ENCODE results near the gene API5.

API5 gene

DNA sequence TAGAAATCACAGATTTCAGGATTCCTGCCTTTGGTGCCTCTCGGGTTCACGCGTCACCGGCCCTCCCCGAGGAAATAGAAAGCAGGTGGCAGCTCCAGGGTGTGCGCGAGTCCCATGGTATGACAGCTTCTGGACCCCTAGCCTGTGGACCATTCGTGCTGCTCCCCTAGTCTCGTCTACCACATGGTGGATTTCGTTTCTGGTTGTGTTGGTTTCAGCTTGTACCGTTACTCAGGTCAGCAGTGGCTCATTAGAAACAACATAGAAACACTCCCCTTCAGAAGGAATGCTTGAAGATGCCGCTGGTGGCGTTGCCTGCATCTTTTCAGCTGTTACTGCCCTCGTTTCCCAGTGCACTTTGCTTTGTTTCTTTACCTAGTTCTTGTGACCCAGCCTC lies 47.6 kb downstream of the API5 start:
- H3K9me3 ChIP-seq (ENCODE audit: control insufficient read depth, low read length): no peaks in the 10 kb centered on the region
- H3K4me1 ChIP-seq (ENCODE audit: control insufficient read depth, insufficient read depth, low read length, poor library complexity, severe bottlenecking): peaks cover 4% of the 10 kb centered on the region
- WGBS, 2 experiments (ENCODE audit: insufficient coverage in 2 of 2): 0 to 2% methylated on average over 10 to 14 of the region's 14 CpGs
- H3K4me3 ChIP-seq (ENCODE audit: extremely low read depth, insufficient read depth, low read length, poor library complexity, severe bottlenecking): peak overlapping the region; percentile 85
- peaks cover 15% of the 10 kb centered on the region for H3K36me3 ChIP-seq (ENCODE audit: control insufficient read depth, insufficient read depth, low read length)
- peak overlapping the region; percentile 91 for H3K27ac ChIP-seq (ENCODE audit: low read depth, low read length, severe bottlenecking)

GRCh38 chr11:43360361-43361032 lies 48.7 kb downstream of the API5 start:
- peaks cover 22% of the 10 kb centered on the region for H3K36me3 ChIP-seq (ENCODE audit: control insufficient read depth, insufficient read depth, low read length)
- WGBS, 2 experiments (ENCODE audit: insufficient coverage in 2 of 2): no CpG with 5 or more reads among the region's 1 CpG
- peaks cover 4% of the 10 kb centered on the region for H3K4me1 ChIP-seq (ENCODE audit: control insufficient read depth, insufficient read depth, low read length, poor library complexity, severe bottlenecking)
- H3K4me3 ChIP-seq (ENCODE audit: extremely low read depth, insufficient read depth, low read length, poor library complexity, severe bottlenecking): peak overlapping the region; percentile 85
- H3K27ac ChIP-seq (ENCODE audit: low read depth, low read length, severe bottlenecking): no peak overlapping the region
- no peaks in the 10 kb centered on the region for H3K9me3 ChIP-seq (ENCODE audit: control insufficient read depth, low read length)

DNA sequence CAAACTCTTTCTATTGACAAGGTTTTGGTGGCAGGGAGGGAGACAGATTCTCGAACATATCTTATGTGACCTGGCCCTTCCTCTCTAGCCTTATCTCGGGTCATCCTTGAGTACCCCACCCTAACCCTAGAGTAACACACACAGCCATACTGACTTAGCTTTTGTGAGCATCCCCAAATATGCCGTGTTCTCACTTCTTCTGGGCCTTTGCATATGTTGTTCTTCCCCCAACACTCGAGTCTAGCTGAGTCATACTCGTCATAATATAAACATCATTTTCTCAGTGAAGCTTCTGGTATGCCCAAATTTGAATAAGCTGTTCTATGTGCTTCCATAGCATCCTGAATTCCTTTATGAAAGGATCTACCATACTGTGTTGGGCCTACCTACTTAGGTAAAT lies 54.9 kb downstream of the API5 start:
- Histone ChIP-seq H3K4me1 (ENCODE audit: control insufficient read depth, insufficient read depth, low read length, poor library complexity, severe bottlenecking) (peaks cover 5% of the 10 kb centered on the region), H3K36me3 (ENCODE audit: control insufficient read depth, insufficient read depth, low read length) (peaks cover 46% of the 10 kb centered on the region), H3K9me3 (ENCODE audit: control insufficient read depth, low read length) (no peaks in the 10 kb centered on the region), H3K4me3 (ENCODE audit: extremely low read depth, insufficient read depth, low read length, poor library complexity, severe bottlenecking) (no peak overlapping the region), H3K27ac (ENCODE audit: low read depth, low read length, severe bottlenecking) (no peak overlapping the region)
- 96% methylated on average over 4 to 5 of the region's 5 CpGs for WGBS, 2 experiments (ENCODE audit: insufficient coverage in 2 of 2)

- H3K27ac ChIP-seq (ENCODE audit: low read depth, low read length, severe bottlenecking): no peak overlapping the region
- peaks cover 44% of the 10 kb centered on the region for H3K36me3 ChIP-seq (ENCODE audit: control insufficient read depth, insufficient read depth, low read length)
- H3K9me3 ChIP-seq (ENCODE audit: control insufficient read depth, low read length): no peaks in the 10 kb centered on the region
- 95 to 98% methylated on average over 6 to 7 of the region's 7 CpGs for WGBS, 2 experiments (ENCODE audit: insufficient coverage in 2 of 2)
- H3K4me1 ChIP-seq (ENCODE audit: control insufficient read depth, insufficient read depth, low read length, poor library complexity, severe bottlenecking): peaks cover 5% of the 10 kb centered on the region
- no peak overlapping the region for H3K4me3 ChIP-seq (ENCODE audit: extremely low read depth, insufficient read depth, low read length, poor library complexity, severe bottlenecking)
These were observed 55.8 kb downstream of the API5 start for GRCh38 chr11:43367382-43368178.

DNA sequence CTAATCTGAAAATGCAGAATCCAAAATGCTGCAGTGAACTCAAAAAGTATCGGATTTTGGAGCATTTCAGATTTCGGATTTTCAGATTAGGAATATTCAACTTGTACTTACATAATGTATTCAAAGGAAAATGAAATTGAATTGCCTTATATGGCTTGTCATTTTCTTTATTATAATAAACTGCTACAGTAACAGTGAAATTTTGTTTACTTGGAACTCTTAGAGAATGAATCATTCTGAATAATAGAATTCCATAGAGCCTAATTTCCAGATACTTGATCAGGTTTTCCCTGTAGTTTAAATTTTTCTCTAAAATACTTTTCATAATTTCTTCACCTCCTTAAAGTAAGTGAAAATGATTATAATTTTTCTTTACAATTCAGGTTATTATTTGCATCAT lies 64.3 kb downstream of the API5 start:
- H3K27ac ChIP-seq (ENCODE audit: low read depth, low read length, severe bottlenecking): no peak overlapping the region

DNA sequence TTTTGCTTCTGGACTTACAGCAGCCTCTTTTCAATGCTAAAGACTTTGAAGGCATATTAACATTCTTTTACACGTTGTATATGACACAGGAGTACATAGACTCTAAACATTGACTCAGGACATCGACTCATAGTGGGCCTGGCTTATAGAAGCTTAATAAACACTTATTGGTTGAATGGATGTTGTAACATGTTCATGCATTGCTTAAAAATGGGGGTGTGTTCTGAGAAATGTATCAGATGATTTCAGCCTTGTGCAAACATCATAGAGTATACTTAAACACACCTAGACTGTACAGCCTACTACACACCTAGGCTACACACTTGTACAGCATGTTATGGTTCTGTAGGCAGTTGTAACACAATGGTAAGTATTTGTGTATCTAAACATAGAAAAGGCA lies 64.8 kb downstream of the API5 start:
- H3K36me3 ChIP-seq (ENCODE audit: control insufficient read depth, insufficient read depth, low read length): peaks cover 23% of the 10 kb centered on the region
- H3K9me3 ChIP-seq (ENCODE audit: control insufficient read depth, low read length): no peaks in the 10 kb centered on the region
- H3K27ac ChIP-seq (ENCODE audit: low read depth, low read length, severe bottlenecking): no peak overlapping the region
- no peak overlapping the region for H3K4me3 ChIP-seq (ENCODE audit: extremely low read depth, insufficient read depth, low read length, poor library complexity, severe bottlenecking)
- 100% methylated on average over 1 of the region's 2 CpGs; no CpG with 5 or more reads in 1 of the 2 experiments for WGBS, 2 experiments (ENCODE audit: insufficient coverage in 2 of 2)
- no peaks in the 10 kb centered on the region for H3K4me1 ChIP-seq (ENCODE audit: control insufficient read depth, insufficient read depth, low read length, poor library complexity, severe bottlenecking)

More for the DNA sequence above, 64.3 kb downstream of the API5 start:
- Histone ChIP-seq H3K4me3 (ENCODE audit: extremely low read depth, insufficient read depth, low read length, poor library complexity, severe bottlenecking) (no peak overlapping the region), H3K36me3 (ENCODE audit: control insufficient read depth, insufficient read depth, low read length) (peaks cover 22% of the 10 kb centered on the region), H3K9me3 (ENCODE audit: control insufficient read depth, low read length) (no peaks in the 10 kb centered on the region), H3K4me1 (ENCODE audit: control insufficient read depth, insufficient read depth, low read length, poor library complexity, severe bottlenecking) (no peaks in the 10 kb centered on the region)
- WGBS, 2 experiments (ENCODE audit: insufficient coverage in 2 of 2): 100% methylated on average over 2 of the region's 2 CpGs; no CpG with 5 or more reads in 1 of the 2 experiments

DNA sequence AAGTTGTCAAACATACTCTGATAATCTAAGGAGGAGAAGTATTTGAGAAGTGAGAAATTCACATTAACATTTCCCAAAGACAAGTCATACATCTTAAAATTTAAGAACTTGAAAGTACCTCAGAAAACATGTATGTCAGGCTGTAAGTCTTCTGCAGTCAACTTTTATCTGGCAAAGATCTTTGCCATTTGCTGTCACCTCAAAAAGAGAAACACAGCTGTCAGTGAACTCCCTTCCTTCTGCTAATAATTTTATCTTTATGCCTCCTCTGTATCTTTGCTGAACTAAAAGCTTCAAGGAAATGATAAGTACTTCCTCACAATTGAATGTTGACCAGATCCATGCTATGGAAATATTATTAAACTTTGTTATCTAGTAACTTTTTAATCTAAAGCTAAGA lies 65.6 kb downstream of the API5 start:
- no peak overlapping the region for H3K27ac ChIP-seq (ENCODE audit: low read depth, low read length, severe bottlenecking)
- peaks cover 21% of the 10 kb centered on the region for H3K36me3 ChIP-seq (ENCODE audit: control insufficient read depth, insufficient read depth, low read length)
- no peaks in the 10 kb centered on the region for H3K4me1 ChIP-seq (ENCODE audit: control insufficient read depth, insufficient read depth, low read length, poor library complexity, severe bottlenecking)
- H3K4me3 ChIP-seq (ENCODE audit: extremely low read depth, insufficient read depth, low read length, poor library complexity, severe bottlenecking): no peak overlapping the region
- H3K9me3 ChIP-seq (ENCODE audit: control insufficient read depth, low read length): no peaks in the 10 kb centered on the region

DNA sequence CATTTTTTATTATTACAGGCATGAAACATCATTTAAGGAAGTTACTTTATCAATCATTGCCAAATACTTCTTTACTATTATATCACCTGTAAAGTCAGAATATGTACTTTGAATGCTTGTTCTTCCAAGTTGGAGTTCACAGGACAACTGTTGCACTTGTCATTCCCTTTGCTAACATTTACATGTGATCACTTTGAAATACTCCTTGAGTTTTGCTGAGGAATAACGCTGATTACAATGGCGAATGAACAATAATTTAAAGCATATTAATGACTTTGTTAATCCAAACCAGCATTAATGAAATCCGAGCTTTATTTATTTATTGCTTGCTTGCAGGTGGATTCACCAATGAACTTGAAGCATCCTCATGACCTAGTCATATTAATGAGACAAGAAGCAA lies 67.1 kb downstream of the API5 start:
- 94% methylated on average over 3 of the region's 3 CpGs; no CpG with 5 or more reads in 1 of the 2 experiments for WGBS, 2 experiments (ENCODE audit: insufficient coverage in 2 of 2)
- no peaks in the 10 kb centered on the region for H3K4me1 ChIP-seq (ENCODE audit: control insufficient read depth, insufficient read depth, low read length, poor library complexity, severe bottlenecking)
- H3K9me3 ChIP-seq (ENCODE audit: control insufficient read depth, low read length): no peaks in the 10 kb centered on the region
- H3K36me3 ChIP-seq (ENCODE audit: control insufficient read depth, insufficient read depth, low read length): peaks cover 22% of the 10 kb centered on the region
- H3K27ac ChIP-seq (ENCODE audit: low read depth, low read length, severe bottlenecking): no peak overlapping the region
- no peak overlapping the region for H3K4me3 ChIP-seq (ENCODE audit: extremely low read depth, insufficient read depth, low read length, poor library complexity, severe bottlenecking)

DNA sequence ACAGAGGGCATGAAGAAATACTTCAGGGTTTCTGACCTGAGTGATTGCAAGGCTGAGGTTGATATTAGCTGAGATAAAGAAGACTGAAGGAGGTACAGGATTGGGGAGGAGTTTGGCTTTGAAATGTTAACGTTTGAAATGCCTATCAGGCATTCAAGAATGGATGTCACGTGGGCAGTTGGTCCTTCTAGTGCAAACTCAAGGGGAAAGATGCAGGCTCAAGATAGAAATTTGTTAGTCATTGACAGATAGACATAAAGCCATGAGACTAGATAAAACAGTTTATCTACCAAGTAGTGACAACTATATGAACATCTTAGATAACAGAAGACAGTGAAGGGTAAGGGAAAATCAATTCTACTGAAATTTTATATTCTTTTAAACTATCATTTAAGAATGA lies 70.0 kb downstream of the API5 start:
- Histone ChIP-seq H3K9me3 (ENCODE audit: control insufficient read depth, low read length) (no peaks in the 10 kb centered on the region), H3K27ac (ENCODE audit: low read depth, low read length, severe bottlenecking) (no peak overlapping the region), H3K4me1 (ENCODE audit: control insufficient read depth, insufficient read depth, low read length, poor library complexity, severe bottlenecking) (no peaks in the 10 kb centered on the region), H3K4me3 (ENCODE audit: extremely low read depth, insufficient read depth, low read length, poor library complexity, severe bottlenecking) (no peak overlapping the region), H3K36me3 (ENCODE audit: control insufficient read depth, insufficient read depth, low read length) (peaks cover 21% of the 10 kb centered on the region)
- 36 to 37% methylated on average over 2 of the region's 2 CpGs for WGBS, 2 experiments (ENCODE audit: insufficient coverage in 2 of 2)

GRCh38 chr11:43382614-43383013 lies 70.8 kb downstream of the API5 start:
- peaks cover 29% of the 10 kb centered on the region for H3K36me3 ChIP-seq (ENCODE audit: control insufficient read depth, insufficient read depth, low read length)
- H3K9me3 ChIP-seq (ENCODE audit: control insufficient read depth, low read length): no peaks in the 10 kb centered on the region
- H3K4me1 ChIP-seq (ENCODE audit: control insufficient read depth, insufficient read depth, low read length, poor library complexity, severe bottlenecking): no peaks in the 10 kb centered on the region
- H3K4me3 ChIP-seq (ENCODE audit: extremely low read depth, insufficient read depth, low read length, poor library complexity, severe bottlenecking): no peak overlapping the region
- no peak overlapping the region for H3K27ac ChIP-seq (ENCODE audit: low read depth, low read length, severe bottlenecking)
- 91 to 100% methylated on average over 1 of the region's 1 CpG for WGBS, 2 experiments (ENCODE audit: insufficient coverage in 2 of 2)

DNA sequence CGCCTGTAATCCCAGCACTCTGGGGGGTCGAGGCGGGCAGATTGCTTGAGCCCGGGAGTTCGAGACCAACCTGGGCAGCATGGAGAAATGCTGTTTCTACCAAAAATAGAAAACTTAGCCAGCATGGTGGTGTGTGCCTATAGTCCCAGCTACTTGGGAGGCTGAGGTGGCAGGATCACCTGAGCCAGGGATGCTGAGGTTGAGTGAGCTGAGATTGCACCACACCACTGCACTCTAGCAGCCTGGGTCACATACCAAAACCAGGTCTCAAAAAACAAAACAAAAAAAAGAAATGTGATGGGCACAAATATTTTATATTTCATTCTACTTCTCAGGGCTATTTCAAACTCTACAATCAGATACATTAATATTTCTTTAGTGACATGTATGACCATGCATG lies 72.6 kb downstream of the API5 start:
- WGBS, 2 experiments (ENCODE audit: insufficient coverage in 2 of 2): 95 to 98% methylated on average over 5 of the region's 5 CpGs
- Histone ChIP-seq H3K4me1 (ENCODE audit: control insufficient read depth, insufficient read depth, low read length, poor library complexity, severe bottlenecking) (no peaks in the 10 kb centered on the region), H3K36me3 (ENCODE audit: control insufficient read depth, insufficient read depth, low read length) (peaks cover 36% of the 10 kb centered on the region), H3K9me3 (ENCODE audit: control insufficient read depth, low read length) (no peaks in the 10 kb centered on the region), H3K4me3 (ENCODE audit: extremely low read depth, insufficient read depth, low read length, poor library complexity, severe bottlenecking) (no peak overlapping the region), H3K27ac (ENCODE audit: low read depth, low read length, severe bottlenecking) (no peak overlapping the region)
